MV-4-11 (cell line): ENCODE measurements around the gene HCRTR1.

ENCODE experiments used
- DNase-seq: peaks from one replicate; lab custom pipeline; 2025; lab: John Stamatoyannopoulos, UW

The HCRTR1 gene

DNA sequence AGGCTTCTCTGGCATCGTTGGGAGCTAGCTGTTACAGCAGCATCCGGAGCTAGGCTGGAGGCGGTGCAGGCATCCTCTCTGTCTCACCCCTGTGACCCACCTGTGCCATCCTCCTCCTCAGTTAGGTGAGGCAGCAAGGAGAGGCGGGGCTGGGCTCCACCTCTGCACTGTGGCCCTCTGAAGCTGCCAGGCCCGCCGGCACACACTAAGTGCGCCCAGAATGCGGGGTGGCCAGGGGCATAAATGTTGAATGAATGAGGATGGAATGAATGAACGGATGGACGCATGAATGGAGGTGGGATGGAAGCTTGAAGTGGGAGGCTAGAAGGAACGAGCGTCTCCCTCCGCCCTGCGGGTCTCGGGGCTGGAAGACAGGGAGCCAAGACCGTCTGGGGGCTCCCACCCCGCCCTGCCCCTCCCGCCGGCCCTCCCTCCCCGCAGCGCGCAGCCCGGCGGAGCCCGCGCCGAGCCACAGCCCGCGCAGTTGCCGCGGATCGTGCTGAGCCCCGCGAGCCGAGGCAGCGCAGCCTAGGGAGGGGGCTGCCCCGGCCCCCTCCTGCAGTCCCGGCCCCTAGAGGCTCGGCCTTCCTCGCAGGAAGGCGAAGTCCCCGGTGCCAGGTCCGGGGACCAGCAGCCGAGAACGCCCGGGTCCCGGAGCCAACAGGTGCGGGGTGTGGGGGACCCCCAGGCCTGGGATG, at the start of gene HCRTR1:
TSS of gene HCRTR1 (plus strand) at position 472 of the 698 bp plus-strand sequence. CDS start 1,504 bp downstream, outside the sequence.
- DNase-seq: no peak

DNA sequence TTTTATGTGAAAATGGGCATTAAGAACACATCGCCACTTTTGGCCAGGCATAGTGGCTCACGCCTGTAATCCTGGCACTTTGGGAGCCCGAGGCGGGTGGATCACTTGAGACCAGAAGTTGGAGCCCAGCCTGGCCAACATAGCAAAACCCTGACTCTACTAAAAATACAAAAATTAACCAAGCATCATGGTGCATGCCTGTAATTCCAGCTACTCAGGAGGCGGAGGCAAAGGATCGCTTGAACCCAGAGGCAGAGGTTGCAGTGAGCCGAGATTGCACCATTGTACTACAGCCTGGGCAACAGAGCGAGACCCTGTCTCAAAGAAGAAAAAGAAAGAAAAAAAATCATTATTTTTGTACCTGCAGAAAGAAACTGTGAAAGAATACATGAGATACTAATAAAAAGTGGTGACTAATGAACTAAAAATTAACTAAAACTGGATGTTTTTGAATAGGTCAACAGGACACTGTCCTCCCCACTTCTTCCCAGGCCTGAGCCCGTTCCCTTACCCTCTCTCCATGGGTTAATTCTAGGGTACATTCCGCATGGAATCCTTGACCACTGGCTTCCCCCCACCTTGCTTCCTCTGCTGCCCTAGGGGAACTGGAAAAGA, 49.4 kb upstream of the HCRTR1 start:
- no peak for DNase-seq

DNA sequence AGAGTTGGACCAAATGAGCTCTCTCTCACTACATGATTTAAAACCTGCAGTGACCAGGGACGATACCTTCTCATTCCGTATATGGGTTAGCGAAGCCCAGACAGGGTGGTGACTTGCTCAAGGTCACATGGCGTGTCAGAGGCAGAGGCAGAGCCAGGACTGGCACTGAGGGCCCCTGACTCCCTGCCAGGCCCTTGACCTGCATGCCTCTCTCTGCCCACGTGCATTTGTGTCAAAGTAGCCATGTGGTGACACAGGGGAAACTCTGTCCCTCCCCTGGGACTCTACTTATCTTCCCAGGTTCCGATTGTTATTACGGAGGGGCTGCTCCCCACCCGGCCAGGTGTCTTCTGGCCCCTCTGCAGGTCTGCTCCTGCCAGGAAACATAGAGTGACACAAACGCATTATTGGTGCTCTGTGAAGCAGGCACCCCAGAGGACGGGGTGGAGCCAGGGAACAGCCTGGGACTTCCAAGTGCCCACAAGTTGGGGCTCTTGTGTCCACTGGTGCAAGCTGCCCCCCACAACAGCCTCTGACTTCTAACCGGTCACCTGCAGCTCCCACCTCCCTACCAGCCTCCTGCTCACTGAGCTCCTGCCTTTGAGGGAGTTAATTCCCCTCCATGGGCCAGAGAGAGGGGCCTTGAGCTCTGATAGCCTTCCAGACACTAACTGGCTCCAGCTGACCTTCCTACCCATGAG, 48.4 kb upstream of the HCRTR1 start:
- no peak for DNase-seq

DNA sequence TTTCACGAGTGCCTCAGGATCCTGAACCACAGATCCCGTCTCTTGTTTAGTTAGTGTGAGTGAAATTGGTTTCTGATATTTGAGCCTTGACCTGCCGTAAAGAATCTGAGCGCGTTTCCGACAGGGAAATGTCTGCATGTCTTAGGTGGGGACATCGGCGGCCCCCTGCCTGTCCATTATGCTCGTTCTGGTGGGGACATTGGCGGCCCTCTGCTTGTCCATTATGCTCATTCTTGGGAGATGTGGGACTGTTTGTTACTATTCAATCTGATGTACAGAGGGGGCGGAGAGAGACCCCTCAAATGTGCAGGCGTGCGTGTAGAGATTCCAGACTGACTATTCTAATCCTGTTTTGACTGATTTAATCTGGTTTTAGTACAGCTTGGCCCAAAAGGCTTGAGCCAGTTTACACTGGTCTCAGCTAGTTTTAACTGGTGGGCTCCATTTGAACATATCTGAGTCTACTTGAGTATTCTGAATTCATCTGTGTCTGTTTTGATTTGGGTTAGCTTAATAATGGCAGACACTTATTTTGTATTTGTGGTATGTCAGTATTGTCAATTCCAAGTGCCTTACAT, 47.8 kb upstream of the HCRTR1 start:
- no peak for DNase-seq

DNA sequence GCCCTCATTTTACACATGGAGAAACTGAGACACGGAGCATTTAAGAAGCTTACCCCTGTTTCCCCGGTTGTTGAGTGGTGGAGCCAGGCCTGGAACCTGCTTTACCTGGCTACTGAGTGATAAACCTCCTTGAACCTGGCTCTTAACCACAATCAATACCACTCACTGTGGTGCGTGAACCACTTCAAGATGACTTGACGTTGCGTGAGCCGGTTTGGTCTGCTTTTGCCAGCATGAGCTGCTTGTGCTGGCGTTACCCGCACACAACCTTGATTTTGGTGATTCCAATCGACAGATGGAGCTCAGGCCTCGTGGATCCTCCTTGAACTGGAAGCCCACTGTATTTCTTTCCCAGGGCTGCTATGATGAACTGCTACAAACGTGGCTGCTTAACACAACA, 47.3 kb upstream of the HCRTR1 start:
- DNase-seq: no peak

DNA sequence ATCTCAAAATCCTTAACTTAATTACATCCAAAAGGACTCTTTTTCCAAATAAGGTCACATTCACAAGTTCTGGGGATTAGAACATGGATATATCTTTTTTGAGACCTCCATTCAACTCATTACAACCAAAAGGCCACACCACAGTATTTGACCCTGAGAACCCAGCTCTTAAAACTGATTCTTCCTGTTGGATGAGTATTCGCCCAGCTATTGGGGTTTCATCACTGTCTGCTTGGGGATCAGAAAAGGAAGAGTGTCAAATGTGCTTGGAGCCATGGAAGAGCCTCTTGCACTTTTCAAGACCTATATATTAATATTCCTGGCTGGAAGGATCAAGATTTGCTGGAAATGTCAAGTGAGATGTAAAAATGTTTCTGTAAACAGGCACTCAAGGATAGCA, 46.6 kb upstream of the HCRTR1 start:
- DNase-seq: no peak

DNA sequence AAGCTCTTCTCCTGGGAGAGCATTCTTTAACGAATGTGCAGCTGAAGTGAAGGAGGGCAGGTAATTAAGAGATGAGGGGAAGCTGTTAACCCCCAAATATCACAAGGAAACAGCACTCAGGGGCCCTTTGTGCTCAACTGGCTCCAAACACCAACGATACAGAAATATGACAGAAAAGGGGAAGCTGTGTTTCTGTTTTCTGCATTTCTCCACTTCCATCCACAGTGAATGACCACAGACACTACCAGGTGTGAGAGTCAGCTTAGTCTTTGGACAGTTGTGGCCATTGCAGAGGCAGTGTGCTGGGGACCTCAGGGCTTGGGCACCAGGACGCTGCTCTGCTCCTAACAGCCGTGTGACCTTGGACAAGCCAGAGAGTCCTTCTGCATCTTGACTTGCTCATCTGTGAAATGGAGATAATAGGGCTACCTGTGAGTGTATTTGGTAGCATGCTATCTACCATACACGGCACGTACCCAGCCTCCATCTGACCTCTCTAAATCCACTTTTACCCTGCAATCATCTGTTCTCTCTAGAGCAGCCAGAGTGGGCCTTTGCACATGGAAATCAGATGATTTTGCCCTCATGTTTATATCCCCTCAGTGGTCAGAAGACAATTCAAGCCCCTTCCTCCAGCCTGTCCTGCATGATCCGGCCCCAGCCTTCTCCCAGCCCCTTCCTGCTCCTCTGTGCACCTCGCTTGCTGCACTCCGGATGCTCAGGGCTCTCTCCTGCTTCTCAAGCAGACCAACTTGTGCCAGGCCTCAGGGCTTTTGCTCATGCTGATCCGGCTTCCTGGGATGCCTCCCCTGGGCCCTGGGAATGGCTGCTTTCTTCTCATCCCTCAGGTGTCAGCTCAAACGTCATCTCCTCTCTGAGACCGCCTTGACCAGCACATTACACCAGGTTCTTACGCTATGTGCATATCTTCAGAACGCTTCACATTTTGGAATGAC, 45.9 kb upstream of the HCRTR1 start:
- peak; percentile 83 for DNase-seq

DNA sequence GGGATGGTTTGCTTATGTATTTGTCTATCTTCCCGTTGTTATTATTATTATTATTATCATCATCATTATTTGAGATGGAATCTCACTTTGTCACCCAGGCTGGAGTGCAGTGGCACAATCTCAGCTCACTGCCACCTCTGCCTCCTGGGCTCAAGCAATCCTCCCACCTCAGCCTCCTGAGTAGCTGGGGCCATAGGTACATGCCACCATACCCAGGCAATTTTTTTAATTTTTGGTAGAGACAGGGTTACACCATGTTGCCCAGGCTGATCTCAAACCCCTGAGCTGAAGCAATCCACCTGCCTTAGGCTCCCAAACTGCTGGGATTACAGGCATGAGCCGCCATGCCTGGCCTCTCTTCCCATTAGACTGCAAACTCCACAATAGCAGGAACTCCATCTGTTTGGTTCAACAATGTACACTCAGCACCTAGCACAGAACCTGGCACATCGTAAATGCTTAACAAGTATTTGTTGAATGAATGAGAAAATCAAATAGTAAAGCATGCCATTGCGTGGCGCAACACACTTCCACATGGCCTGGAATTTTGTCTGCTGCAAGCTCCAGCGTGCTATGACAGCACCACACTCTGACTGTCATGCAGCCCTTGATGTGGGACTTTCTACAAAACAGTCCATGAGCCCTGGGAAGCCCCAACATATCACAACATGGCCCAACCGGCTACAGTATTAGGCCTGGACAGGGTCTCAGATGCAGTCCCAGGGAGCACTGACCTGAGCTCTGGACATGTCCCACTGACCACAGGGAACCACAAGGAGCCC, 45.0 kb upstream of the HCRTR1 start:
- DNase-seq: no peak

DNA sequence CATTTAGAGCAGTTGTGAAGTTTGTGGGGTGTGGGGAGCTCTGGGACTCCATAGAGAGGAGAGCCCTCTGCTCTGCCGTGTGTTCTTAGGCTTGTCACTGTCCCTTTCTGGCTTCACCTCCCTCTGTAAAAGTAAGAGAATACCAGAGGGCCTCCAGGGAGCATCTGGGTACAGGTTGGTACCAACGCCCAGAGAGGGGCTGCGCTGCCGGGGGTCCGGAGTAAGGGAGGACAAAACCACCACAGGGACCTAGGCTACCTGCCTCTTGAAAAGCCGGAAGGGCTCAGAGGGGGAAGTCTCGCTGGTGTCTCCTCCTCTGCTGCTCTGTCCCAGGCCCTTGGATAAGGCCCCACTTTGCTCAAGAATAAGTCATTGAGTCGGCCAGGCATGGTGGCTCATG, 44.2 kb upstream of the HCRTR1 start:
- DNase-seq: no peak

DNA sequence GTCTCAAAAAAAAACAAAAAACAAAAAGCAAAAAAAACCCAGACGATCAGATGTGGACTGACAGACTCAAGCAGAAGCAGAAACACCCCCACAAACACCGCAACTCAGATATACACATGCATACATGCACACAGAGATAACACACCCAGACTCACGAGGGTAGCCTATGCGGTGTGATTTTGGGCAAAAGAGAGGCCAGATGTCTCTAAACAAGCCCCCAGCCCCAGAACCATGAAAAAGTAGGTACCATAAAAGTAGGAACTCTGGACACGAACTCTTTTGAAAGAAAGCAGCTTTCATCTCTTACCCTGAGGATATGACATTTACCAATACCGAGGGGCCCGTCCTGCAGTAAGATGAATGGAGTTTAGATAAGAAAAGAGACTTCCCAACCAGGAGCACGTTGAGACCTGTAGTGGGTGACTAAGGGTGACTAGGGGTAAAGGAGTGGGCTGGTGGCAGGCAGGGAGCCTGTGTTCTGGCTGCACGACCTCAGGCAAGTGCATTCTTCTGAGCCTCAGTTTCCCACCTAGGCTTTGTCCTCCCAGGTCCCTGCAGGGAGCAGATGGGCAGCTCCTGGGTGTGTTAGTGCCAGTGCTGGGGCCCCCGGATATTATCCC, 42.6 kb upstream of the HCRTR1 start:
- no peak for DNase-seq

DNA sequence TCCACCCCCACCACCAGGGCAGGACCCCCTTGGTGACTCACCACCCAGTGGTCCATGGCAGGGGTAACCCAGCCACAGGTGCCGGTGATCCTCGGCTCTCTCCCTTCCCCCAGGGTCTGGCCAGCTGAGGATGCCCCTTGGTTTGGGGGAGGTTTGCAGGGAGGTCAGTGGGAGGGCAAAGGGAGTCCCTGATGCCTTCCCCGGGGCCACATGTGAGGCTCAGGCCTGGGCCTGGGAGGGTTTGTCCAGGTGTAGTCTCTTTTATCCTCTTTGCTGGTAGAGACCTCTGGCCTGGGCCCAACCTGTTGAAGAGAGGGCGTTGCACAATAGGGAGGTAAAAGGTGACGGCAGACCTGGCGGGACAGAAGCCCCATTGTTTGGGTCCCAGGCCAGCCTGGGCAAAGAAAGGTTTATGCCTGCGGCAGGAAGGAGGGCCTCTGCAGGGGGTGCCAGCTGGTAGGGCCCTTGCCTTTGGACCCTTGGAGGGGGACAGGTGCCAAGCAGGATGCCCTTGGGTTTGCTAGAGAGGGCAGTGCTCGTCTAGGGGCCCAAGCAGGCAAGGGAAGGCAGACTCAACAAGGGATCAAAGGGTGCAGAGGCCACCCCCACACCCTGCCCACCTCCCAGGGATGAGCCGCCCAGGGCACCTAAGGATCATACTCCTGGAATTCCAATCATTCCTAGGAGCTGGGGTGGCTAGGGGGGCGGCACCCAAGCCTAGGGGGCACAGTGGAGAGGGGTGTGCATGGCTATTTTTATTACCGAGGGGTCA, 41.9 kb upstream of the HCRTR1 start:
- DNase-seq: no peak

DNA sequence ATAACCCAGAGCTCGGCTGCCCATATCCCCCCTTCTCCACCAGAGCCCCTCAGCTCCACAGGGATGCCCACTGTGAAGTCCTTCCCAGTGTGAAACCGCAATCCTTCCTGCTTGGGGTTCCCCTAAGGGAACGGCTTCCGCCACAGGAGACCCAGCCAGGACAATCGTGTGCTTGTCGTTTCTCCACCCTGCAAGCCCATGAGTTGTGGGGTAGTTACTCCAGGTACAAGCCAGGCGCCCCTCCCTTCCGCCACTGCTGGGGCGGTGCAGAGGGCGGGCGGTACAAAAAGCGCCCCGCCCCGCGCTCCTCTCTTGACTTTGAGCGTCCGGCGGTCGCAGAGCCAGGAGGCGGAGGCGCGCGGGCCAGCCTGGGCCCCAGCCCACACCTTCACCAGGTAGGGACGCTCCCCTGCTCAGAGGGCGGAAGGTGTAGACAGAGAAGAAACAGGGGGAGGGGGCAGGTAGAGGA, 41.3 kb upstream of the HCRTR1 start, which contains the start of gene TINAGL1:
TSS of gene TINAGL1 (plus strand) at position 315 of the 469 bp plus-strand sequence. CDS start 634 bp downstream, outside the sequence.
- DNase-seq: no peak

DNA sequence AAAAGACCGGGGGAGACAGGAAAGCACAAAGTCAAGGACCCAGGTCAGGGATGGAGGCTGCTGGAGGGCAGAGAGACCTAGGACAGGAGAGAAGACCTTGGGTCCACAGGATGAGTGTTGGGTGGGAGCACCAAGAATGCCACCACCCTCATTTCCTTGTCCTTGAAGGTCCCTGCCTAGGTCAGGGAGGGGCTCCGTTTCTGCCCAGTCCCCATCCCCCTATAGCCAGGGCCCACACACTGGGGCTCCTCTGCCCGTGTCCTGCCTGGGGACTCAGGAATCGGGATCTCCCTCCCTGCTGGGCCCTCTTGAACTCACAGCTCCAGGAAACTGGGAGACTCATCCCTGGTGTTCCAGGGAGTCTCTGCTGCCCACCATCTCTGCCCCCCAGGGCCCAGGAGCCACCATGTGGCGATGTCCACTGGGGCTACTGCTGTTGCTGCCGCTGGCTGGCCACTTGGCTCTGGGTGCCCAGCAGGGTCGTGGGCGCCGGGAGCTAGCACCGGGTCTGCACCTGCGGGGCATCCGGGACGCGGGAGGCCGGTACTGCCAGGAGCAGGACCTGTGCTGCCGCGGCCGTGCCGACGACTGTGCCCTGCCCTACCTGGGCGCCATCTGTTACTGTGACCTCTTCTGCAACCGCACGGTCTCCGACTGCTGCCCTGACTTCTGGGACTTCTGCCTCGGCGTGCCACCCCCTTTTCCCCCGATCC, 40.6 kb upstream of the HCRTR1 start:
- no peak for DNase-seq

DNA sequence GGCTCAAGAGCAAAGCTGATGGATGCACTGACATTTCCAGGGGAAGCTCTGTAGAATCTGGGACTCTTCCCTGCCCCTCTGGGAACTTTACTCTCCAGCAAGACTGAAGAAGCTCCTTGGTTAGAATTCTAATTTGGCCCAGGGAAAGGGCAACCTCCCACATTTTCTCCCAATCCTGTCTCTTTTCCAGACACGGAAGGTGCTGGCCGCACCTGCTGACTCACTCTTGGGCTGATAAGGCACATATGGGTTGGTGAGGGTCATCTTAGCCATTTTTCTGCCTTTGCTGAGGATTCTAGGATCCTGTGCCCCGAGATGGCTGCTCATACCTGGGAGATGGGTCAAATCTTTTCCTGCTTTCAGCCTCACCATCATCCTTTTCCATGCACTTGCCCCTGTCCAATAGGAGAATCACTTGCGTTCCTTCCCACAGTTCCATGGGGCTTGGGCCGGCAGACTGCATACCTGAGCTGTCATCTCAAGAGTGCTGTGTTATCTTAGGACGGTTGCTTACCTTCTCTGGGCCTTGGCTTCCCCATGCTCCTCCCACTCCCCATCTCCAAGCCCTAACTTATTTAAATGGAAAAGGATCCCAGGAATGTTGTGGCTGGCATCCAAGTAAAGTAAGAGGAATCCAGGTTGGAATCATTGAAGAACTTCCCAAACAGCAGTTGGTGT, 39.8 kb upstream of the HCRTR1 start:
- DNase-seq: no peak

DNA sequence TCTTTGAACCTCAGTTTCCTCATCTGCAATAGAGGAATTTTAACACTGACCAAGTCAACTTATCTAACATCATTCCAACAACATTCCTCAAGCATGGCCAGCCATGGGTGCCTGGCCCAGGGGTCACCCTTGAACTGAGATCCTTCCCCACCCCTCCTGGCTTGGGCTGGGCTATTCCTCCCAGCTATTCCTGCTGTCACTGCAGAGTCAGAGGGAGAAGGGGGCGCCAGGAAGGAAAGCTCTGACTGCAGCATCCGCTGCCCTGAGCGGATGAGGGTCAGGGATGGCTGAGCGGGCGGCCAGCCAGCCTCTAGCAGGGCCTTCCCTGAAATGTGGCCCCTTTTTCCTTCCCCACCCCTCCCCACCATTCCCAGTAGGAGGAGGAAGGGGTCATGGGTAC, 38.1 kb upstream of the HCRTR1 start:
- DNase-seq: no peak

DNA sequence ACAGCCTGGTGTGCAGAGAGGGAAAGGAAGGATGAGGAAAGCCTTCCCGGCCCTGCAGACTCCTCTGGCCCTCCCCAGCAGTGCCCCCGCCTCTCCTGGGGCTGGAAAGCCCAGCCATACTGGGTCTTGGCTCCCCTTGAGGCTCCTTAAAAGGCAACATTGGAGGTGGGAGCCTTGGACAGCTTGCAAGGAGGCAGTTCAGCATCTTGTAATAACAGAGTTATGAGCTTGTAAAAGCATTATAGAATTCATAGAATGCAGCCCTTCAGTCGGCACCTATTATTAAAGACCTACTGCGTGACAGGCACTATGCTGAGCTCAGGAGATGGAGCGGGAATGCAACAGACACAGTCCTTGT, 37.0 kb upstream of the HCRTR1 start:
- DNase-seq: no peak

DNA sequence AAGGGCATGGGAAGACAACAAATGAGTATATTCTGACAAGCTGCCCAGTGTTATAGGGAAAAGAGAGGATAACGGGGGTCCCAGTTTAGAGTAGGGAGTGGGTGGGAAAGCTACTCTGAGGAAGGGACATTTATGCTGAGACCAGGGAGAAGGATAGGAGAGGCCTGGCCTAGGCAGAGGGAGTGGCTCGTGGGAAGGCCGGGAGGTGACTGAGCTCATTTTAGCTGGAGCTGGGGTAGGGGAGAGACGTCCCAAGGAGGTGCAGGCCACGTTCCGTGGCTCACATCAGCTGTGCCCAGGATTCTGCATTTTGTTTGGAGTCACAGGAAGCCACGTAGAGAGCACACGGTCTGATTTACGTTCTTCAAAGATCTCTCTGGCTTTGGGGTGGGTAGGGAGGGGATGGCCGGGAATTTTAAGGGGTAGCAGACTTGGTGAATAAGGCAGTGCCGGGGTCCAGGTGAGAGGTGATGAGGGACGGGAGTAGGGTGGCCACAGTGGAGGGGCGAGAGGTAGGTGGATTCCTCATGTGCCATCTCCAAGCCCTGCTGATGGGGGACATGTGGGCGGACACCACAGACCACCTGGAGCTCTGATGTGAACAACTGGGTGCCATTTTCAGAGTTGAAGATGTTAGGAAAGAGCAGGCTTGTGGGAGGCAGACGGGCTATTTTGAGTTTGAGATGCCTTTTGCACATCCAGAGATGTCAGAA, 36.4 kb upstream of the HCRTR1 start:
- no peak for DNase-seq
